HG03280 (cell line): Measurements from ENCODE around the gene MIPOL1.
A peak's percentile ranks its signal among the peaks of the same experiment; 100 is the strongest.
"Not testable (repeated sequence)": the region's sequence is repeated elsewhere in the genome, so short reads cannot be mapped to it uniquely, and the experiment has no call there.

Source experiments
- ATAC-seq: cut with Tn5 transposase; IDR thresholded peaks from one replicate; pipeline ENCODE4 v1.9.1; 2021; ENCODE audit warnings: mild to moderate bottlenecking, moderate library complexity; ENCODE audit not compliant: unreplicated experiment

The MIPOL1 gene, protein sequence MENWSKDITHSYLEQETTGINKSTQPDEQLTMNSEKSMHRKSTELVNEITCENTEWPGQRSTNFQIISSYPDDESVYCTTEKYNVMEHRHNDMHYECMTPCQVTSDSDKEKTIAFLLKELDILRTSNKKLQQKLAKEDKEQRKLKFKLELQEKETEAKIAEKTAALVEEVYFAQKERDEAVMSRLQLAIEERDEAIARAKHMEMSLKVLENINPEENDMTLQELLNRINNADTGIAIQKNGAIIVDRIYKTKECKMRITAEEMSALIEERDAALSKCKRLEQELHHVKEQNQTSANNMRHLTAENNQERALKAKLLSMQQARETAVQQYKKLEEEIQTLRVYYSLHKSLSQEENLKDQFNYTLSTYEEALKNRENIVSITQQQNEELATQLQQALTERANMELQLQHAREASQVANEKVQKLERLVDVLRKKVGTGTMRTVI

DNA sequence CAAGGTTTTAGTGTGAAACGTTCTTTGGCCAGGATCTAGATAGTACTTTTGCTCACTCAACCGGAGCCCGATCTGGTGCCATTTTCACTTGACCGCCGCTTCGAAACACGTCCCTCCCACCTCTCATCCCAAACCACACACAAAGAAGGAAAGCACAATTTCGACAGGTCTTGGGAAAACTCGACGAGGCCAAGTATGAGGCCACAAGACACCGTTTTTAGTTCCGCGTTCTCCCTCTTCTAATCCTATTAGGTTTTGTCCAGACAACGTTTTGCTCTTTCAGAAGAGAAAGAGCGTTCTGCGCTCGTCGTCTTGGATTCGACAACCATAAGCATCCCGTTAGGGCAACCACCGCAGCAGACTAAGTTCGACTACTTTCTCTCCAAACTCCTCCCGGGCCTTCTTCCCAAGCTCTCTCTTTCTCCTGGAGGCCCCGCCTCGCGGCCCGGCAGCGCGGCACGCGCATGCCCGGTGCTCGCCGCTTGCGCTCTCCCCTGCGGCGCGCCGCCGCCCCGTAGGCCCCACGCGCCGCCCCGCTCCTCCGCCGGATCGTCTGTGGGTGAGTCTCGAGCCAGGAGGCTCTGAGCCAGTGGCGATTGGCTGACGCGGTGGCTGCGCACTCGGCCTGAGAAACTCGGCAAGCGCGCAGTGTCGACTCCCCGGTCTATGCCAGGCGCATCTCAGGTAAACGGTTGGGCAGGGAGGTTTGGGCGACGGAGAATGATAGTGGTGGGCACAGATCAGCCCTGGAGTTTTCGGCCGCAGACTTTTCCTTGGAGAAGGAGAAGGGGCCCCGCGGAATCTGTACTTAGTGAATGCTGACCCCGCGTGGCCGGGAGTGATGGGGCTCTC lies at the start of gene MIPOL1:
Gene MIPOL1, plus strand, starts transcription at position 517 of the 852 bp plus-strand sequence. CDS start 49,952 bp downstream, outside the sequence.
- peak; percentile 81 for ATAC-seq

DNA sequence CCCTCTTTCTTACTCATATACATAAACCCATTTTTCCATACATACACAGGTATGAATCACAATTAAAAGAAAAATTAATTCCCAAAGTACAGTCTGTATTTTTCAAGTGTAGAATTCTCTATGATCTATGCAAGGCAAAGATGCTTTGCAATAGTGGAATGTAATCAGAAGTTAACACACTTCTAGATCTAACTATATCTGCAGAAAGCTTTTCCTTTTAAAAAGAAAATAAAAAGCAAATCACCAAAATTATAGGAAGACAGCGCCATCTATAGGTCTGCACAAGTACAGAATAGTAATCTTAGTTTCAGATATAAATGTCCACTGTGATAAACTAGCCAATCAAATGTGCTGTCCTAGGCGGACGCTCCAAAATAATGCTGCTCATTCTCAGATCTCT lies 47.3 kb upstream of the MIPOL1 start:
- peak; percentile 55 for ATAC-seq

DNA sequence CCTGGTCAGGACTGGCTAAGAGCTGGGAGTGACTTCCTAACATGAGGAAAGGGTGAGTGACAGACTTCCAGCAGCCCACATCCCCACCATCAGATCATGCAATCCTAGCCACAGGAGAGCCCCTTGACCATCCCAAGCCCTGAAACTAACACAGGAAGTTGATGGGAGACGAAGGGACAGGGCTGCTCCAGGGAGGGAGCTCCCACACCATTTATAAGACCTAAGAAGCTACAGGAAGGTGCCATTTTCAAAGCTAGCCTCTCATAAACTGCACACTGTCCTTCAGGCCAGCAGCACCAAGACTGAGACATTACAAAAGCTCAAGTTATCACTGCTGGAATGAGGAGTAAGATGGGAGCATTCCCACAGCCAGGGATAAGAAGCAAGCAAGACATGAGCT lies 44.7 kb upstream of the MIPOL1 start:
- no peak for ATAC-seq

DNA sequence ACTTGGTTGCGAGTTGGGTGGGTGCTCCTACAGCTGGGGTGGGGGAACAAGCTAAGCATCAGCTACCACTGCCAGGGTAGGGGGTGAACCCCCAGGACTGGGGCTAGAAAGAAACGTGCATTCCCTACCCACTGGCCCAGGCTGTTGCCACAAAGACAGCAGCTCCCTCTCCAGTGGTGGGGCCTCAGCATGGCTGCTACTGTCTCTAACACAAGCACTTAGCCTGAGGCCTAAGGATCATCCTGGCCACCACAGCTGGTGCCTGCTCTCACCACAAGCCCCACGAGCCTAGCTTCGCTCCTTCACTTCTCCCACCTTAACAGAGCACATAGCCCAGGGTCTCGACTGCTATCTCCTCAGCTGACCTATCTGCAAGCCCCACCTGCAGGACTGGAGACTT lies 44.3 kb upstream of the MIPOL1 start:
- ATAC-seq: no peak

DNA sequence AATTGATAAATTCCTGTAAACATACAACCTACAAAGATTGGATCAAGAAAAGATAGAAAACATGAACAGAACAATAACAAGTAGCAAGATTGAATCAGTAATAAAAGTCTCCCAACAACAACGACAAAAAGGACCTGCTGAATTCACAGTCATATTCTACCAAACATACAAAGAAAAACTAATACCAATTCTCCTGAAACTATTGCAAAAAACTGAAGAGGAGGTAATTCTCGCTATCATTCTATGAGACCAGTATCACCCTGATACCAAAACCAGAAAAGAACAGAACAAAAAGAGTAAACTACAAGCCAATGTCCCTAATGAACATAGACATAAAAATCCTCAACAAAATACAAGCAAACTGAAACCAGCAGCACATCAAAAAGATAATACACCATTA lies 39.8 kb upstream of the MIPOL1 start:
- ATAC-seq: no peak

DNA sequence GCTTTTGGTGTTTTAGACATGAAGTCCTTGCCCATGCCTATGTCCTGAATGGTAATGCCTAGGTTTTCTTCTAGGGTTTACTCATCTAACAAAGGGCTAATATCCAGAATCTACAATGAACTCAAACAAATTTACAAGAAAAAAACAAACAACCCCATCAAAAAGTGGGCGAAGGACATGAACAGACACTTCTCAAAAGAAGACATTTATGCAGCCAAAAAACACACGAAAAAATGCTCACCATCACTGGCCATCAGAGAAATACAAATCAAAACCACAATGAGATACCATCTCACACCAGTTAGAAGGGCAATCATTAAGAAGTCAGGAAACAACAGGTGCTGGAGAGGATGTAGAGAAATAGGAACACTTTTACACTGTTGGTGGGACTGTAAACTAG lies 35.4 kb upstream of the MIPOL1 start:
- not testable (repeated sequence) for ATAC-seq

DNA sequence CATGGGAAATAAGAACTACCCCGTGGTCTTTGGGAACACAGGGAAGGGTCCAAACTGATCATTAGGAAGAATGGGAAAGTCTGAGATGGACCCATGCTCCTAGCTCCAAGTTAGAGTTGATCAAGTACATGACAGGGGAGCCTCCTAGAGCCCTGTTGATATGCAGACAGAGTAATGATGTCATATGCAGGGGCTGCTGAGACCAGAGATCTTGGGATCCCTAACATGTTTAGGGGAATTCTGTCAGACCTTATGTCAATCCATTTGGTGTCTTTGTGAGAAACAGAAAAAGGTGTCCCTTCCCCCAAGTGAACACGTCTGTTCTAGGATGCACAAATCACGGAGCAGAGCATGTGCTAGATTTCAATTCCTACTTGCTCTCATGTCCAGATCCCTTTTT lies 31.9 kb upstream of the MIPOL1 start:
- ATAC-seq: no peak

DNA sequence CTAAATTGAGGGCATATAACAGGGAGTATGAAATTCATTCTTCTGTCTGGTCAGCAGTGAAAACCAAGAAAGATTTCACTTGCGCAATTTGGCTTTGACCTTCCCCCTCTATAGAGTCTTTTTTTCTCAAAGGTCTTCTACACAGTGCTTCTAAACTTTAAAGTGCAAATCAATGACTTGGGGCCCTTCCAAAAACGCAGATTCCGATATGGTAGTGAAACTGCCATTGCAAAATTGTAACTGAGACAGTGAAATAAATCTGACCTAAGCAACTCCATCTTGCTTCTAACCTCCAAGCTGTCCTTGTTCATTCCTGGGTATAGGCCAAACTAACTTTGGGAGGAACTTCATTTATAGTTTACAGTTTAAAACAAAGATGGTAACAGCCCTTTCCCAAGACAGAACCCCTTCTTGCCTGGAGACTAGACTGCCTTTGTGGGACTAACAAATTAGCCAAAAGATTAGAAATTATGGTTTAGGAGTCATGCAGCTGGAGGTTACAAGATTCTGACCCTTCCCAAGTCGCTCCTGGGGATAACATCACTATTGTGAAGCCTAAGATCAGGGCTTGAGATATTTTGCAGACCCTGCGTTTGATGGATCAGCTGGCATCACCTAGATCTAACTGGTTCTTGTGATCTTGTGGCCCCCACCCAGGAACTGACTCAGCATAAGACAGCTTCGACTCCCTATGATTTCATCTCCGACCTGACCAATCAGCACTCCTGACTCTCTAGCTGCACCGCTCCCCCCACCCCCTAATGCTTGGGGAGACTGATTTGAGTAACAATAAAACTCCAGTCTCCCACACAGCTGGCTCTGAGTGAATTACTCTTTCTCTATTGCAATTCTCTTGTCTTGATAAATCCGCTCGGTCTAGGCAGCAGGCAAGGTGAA lies 30.3 kb upstream of the MIPOL1 start:
- ATAC-seq: no peak

DNA sequence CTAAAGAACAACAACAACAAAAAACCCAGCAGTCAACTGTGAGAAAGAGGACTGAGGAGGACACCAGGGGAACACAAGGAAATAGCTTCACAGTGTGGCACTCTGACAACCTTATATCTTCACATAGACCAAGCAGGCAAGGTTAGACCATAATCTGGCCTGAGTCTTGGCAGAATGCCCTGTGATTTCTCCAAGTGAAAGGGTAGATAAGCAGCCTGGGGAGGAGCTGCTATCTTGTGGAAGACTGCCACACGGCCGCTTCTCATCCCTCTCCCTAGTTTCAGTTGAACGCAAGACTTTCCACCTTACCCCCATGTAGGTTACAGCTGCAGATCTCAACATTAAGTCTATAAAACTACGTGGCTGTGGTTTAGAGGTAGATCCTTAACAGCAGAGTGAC lies 29.0 kb upstream of the MIPOL1 start:
- ATAC-seq: no peak

DNA sequence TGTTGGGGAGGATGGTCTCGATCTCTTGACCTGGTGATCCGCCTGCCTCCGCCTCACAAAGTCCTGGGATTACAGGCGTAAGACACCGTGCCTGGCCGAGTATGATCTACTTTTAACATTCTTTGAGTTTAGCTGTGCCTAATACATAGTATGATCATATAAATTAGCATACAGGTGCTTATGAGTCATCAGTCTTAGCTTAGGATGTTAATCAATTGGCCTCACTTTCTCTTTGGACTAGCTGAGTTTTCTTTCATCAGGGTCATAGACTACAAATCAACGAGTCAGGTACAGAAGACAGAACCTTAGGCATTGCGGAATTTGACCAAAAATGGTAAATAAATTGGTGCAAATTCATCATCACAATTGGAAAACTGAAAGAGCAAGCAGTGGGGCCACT lies 27.5 kb upstream of the MIPOL1 start:
- no peak for ATAC-seq

DNA sequence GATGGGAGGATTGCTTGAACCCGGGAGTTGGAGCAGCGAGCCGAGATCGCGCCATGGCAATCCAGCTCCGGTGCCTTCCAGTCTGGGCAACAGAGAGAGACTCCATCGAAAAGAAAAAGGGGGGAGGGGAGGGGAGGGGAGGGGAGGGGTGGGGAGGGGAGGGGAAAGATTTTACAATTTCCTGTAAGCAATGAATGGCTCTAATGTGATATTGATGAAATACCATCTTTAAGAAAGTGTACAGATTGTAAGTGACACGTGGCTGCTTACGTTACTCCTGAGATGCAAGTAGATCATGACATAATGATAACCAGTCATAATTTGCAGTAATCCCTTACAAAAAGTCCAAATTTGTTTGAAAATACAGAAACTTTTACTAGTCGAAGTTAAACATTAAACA lies 26.7 kb upstream of the MIPOL1 start:
- ATAC-seq: no peak

DNA sequence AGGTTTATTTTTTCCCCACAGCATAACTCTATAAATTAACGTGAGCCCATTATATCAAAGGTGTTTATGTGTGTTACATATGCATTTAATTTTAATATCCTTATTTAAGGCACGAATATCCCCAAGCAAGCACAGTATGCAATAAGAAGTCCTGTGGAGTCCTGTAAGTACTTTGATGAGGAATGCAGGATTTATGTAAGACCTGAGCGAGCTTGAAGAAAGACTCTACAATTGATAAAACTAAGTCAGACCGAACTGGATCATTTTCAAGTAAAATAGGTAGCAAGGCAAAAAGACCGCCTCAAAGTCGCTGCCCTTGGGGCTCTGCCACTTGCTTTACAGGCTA lies 26.1 kb upstream of the MIPOL1 start:
- ATAC-seq: no peak

DNA sequence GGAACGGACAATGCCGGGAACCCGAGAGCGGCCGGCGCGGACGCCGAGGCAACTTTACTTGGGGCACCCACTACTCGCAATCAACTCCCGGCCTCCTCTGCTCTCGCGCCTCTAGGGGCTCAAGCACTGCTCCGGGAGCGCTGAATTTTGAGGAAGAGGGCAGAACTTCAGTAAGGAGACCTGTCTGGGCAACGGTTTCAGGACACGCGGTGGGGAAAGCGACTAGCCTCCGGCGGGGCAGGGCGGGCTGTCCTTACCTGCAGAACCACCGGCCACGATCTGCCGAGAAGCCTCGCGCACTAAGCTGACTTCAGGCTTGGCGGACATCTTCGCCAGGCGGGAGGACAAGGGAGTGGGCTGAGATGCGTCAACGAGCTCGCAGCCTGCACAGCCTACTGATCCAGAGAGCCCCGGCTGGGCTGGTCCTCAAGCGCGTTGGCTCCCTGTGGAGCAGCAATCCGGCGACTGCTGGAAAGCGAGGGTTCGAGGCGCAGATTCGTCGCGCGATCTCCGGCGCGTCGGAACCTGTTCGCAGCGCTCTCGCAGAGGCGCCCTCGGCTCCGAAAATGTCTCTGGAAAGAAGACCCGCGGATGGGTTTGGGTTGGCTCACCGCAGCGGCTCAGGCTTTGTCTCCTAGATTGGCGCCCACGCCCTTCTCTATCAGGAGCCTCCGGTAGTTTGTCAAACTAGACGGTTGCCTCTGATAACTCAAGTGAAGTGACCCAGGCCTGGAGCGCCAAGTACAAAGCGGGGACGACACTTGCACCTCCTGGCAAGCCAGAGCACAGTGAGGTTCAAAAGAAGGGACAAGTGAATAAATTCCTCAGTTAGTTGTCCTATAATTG lies 25.5 kb upstream of the MIPOL1 start, which contains the start of gene SLC25A21:
Gene SLC25A21, minus strand, starts transcription at position 583 of the 846 bp plus-strand sequence.
- no peak for ATAC-seq

DNA sequence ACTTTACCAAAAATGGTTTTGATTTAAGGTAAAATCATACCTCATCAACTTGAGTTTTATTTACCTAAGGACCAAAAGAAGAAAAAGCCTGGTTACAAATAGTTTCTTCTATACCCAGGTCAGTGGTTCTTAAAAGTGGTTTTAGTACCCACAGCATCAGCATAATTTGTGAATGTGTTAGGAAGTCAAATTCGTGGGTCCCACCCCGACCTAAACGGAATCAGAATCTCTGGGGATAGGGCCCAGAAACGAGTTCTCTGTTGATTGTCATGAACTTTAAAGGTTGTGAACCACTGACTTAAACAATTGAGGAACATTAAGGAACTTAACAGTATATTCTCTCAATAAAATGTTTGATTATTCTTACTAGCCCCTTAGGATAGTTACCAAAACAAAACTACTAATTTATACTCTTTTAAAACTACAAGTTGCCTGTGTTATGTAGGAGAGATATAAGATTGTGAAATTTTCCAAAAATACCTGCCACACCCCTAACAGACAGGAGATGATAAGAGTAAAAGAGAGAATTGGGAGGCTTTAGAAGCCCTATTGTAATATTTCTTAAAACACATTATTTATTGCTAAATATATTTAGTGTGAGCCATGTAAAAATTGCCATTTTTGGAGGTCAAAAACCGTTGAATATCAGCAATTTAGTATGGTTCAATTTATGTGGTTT lies 24.7 kb upstream of the MIPOL1 start:
- ATAC-seq: no peak

DNA sequence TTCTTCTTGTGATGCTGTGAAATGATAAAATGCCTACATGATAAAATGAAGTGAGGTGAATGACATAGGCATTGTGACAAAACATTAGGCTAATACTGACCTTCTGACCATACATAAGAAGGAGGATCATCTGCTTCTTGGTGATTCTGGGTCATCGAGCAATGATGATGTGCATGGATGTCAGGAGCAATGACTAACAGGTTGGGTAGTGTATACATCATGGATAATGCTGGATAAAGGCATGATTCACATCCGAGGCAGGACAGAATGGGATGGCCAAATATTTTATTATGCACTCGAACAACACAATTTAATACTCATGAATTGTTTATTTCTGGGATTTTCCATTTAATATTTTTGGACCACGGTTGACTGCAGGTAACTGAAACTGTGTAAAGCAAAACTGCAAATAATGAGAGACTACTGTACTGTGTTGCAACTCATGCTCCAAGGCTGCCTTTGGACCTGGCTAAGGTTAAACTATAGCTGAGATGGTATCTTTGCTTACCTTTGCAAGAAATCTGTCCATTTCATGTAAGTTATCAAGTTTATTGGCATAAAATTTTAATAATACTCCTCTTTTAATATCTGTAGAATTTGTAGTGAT lies 17.7 kb upstream of the MIPOL1 start:
- ATAC-seq: no peak

DNA sequence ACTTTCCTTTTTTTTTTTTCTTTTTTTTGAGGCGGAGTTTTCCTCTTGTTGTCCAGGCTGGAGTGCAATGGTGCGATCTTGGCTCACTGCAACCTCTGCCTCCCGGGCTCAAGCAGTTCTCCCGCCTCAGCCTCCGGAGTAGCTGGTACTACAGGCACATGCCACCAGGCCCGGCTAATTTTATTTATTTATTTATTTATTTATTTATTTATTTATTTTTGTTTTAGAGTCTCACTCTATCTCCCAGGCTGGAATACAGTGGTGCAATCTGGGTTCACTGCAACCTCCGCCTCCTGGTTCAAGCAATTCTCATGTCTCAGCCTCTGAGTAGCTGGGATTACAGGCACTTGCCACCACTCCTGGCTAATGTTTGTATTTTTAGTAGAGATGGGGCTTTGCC lies 16.9 kb upstream of the MIPOL1 start:
- not testable (repeated sequence) for ATAC-seq

DNA sequence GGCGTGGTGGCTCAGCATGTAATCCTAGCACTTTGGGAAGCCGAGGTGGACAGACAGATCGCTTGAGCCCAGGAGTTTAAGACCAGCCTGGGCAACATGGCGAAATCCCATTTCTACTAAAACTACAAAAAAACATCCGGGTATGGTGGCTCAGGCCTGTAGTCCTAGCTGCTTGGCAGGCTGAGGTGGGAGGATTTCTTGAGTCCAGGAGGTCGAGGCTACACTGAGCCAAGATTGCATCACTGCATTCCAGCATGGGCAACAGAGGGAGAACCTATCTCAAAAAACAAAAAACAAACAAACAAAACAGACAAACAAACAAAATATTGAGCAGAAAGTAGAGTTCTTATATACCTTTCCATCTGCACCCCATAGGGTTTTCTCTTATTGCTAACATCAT lies 16.3 kb upstream of the MIPOL1 start:
- ATAC-seq: no peak

DNA sequence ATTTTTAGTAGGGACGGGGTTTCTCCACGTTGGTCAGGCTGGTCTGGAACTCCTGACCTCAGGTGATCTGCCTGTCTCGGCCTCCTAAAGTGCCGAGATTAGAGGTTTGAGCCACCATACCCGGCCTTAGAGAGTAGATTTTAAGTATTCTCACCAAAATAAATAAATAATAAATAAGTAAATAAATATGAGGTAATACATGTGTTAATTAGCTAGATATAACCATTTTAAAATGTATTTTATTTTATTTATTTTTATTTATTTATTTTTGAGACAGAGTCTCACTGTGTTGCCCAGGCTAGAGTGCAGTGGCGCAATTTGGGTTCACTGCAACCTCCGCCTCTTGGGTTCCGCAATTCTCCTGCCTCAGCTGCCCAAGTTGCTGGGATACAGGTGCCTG lies 13.2 kb upstream of the MIPOL1 start:
- not testable (repeated sequence) for ATAC-seq

DNA sequence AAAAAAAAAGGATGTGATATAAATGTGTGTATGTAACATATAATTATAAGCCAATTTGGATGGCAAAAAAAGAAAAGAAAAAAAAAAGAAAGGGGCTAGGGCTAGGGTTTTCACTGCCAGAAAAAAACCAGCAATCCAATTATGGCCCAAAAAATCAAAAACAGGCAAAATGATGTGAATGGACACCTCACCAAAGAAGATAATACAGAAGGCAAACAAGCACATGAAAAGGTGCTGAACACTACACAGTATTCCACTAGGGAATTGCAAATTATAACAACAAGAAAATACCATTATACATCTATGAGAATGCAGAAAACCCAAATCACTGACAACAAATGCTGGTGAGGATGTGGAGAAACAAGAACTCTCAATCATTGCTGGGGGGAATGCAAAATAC lies 12.1 kb upstream of the MIPOL1 start:
- no peak for ATAC-seq
